NCI-H2081 treated with DMSO at 0.1 percent for 48 hours (cell line): Measurements from ENCODE around the gene DMBX1.

ENCODE experiments used
- DNase-seq: peaks from one replicate; lab custom pipeline; 2025; lab: John Stamatoyannopoulos, UW

Gene DMBX1

DNA sequence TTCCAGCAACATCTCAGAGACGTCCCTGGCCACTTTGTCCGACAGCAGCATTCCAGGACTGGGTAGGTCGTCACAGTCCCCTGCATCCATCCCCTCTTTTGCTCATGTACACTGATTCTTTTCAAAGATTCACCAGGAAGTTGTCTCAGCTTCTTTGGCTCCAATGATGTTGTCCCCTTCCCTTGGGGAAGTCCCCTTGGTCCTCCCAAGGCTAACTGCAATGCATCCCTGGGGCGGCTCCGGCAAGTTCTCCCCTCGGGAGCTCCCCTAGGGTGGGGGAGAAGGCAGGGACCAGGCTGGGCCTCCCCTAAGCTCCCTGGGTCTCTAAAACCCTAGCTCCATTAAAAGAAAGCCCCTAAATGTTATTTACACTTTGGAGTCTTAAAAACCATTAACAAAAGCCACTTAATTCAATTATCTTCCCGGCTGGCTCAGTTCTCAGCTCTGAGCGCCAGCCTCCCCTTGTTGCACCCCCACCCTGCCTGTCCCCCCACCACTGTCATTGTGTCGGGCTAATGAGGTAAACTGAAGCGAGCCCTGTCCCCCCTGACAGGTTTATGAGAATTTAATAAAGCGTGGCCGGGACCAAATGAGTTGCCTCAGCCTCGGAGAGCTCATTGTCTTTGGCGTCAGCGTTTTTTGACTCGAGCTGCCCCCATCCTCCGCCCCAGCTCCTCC is 36.5 kb downstream of the DMBX1 start:
- DNase-seq = no peak

DNA sequence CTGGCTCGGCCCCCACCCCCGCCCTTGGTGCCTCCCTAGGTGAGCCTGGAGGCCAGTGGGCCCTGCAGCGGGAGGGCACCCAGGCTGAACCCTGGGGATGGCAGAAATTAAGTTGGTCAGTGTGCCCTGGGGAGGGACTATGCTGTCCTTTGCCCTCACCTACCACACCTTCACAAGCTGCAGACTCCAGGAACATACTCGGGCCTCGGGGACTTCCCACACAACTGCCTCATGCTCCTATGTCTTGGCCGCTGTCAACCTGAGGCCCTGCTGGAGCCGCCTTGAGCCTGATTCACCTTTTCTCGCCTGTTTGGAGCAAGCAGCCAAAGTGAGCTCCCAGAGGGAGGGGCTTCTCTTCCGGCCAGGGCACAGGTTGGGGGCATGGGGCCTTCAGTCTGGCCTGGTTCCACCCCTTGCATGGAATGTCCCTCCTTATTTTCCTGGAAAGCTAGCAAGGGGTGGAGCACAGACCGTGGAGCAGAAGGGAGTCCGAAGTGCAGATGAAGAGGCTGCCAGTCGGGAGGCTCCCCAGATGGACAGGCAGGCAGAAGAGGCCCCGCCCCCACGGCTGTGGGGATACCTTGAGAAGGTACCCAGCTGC is 37.2 kb downstream of the DMBX1 start:
- no peak for DNase-seq

DNA sequence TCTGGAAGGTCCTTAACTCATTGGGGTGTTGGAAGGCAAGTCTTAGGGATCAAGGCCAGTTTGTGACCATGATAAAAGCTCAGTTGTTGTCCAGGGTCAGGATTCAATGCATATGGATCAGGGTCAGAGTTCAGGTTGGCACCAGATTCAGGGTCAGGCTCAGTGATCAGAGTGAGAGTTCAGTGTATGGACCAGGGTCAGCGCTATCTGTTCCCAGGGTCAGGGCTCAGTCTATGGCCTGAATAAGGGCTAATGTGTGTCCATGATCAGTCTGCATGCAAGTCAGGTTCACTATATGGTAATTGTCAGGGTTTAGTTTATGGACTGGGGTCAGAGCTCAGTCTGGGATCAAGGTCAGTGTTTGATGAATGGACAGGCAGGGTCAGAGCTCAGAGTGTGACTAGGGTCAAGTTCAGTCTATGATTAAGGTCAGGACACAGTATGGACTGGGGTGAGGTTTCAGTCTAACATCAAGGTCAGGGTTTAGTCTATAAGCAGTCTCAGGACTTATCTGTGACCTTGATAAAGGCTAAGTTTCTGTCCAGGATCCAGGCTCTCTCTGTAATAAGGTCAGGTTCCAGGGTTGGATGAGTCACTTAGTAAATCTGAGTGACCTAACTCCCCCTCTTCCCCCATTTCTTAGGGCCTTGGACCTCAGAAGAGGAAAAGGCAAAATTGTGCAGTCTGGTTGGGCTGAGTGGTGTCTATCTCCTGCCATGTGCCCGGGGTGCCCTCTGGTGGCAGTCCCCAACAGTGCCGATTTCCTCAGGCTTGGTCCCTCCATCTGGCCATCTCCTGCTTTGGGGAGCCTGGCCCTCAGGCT is 38.0 kb downstream of the DMBX1 start:
- no peak for DNase-seq

DNA sequence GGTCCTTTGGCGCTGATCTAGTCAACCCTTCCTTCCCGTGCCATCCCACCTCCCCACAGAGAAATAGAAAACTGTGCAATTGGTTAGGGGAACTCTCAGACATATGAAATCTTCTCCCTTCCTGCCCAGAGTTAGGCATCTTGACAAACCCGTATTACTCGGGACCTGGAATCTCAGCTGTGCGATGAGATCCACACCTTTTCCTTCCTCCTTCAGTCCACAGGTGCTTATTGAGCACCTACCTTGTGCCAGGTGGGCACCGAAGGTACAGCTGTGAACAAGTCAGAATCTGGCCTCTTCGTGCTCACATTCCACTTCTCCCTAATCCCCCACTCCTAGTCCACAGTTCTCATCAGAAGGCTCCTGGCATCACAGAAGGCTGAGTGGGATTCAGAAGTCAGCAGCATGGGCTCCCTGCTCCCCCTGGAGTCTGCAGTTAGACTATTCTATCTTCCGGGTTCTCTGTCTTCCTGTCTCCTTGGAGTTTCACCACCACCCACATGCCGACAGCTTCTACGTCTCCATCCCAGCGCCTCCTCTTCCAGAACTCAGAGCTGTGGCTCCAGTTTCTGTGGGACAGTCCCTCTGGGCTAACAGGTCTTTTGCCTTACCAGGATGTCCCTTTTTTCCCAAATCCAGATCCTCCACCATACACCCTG is 38.8 kb downstream of the DMBX1 start:
- no peak for DNase-seq

DNA sequence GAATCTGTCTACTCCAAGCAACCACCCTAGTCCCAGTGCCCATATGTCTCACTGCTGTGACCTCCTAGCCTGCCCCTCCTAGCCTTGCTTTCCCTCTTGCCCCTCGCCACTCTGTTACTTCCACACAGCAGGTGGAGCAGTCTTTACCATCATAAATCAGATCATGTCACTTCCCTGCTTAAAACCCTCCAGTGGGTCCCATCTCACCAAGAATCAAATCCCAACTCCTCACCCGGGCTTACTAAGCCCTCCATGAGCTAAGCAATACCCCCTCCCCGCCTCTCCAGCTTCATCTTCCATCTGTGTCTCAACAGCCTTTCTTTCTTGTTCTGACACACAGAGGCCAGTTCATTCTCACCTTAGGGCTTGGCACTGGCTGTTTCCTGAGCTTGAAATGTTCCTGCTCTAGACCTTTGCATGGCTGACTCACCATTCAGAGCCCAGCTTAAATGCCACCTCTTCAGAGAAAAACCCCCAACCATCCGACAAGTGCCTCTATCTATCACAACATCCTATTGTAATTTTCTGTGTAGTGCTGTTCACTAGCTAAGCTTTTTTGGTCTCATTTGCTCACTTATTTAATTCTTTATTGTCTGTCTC is 39.5 kb downstream of the DMBX1 start:
- DNase-seq = no peak

DNA sequence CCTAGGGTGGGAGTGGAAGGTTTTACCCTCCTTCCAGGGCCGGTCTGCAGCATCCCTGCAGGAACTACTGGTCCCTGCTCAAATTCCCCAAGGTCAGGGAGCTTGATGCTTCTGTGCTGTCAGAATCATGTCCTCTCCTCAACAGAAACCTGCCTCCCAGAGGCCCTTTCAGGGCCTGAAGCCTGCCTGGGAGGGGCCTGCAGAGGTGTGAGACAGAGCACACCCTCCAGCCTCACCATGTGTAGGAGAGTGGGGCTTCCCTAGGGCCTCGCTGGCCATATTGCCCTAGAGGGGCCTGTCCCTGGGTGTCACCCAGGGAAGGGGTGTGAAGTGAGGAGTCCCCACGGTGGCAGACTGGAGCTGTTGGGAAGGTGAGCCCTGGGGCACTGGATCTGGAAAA is 40.7 kb downstream of the DMBX1 start:
- no peak for DNase-seq

DNA sequence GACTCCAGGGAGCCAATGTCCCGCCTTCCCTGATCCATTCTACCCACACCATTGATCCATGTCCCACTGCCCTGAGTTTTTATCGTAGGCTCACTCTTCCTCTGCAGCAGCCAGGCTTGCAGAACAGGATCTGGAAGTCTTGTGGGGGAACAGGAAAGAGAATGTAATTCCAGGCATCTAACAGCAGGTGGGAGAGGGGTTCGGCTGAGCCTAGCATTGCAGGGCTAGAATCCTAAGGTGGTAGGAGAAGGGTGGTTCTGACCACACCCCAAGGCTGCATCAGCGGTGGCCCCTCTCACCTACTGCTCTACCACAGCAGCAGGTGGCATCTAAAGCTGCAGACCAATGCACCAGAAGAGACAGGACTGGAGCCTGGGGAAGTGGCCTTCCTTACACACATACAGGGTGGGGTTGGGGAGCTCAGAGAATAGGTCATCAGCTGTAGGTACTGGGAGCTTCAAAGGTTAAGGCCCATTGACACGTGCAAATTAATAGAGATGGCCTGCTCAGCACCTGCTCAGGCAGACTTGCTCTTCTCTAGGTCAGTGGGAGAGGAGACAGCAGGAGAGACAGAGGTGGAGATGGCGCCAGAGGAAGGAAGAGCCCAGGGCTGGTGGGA is 41.3 kb downstream of the DMBX1 start:
- no peak for DNase-seq

DNA sequence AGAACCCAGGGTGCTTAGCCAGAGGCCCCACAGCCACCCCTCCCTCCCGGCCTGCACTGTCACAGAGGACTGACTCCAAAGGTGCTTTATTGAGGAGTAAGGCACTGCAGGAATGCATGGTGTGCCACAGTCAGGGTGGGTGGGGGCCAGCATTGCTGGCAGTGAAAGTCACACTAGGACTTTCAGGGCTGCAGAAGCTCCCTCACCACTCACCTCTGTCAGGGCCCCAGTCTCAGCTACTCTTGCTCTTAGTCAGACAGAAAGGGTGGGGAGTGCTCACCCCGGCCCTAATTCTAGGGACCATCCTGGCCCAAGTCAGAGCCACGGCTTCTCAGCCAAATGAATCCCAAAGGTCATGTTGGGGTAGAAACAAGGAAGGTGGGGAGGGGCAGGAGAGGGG is 42.5 kb downstream of the DMBX1 start:
- no peak for DNase-seq

DNA sequence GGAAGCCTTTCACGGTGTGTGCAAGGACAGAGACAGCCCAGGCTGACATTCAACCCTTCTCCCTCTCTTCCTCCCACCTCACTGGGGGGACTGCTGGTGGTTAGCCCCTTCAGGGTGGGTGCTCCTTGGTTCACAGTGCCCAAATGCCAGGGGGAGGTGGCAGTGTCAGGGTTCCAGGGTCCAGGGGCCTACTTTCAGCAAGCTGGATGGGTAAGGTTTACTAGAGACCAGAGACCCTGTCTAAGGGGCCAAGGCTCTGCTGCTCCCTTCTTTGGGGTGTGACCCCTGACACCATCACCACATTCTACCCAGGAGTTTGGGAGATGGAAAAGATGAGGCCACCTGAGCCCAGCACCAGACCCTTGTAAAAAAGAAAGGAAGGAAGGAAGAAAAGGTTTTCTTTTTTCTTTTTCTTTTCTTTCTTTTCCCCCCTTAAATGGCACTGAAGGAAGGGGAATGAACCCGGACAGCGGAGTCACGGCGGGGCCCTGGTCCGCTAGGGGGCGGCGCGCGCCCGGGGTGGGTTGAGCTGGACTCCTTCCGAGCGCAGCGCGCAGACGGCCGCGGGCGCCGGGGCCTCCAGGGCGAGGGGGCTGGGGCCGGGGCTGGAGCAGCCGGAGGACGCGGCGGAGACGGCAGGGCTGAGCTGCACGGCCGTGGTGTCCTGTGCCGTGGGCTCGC is 43.0 kb downstream of the DMBX1 start:
- DNase-seq = no peak

DNA sequence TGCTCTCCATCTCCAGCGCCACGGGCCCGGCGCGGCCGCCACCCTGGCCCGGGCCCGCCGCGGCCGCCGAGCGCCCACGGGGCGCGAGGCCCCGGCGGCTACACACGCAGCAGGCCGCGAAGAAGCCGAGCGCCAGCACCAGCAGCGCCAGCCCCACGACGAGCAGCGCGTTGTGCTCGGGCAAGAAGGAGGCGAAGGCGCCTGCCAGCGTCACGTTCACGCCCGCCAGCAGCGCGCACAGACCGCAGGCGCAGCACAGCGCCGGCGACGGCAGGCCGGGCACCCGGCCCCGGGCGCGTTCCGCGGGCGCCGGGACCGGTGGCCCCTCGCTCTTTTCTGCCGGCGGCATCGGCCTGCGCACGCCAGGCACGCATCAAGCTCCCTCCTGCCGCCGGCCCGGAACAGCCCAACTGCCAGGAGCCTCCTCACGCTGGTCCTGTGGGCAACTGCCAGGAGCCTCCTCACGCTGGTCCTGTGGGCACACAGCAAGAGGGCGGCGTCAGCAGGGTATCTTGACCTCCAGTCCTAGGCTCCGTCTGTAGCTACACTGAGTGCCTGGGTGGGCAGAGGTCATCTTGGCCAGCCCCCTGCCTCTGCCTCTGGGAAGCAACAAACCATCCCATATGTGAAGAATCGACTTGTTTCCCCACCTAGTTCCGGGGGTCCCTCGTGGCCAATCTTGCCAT is 43.7 kb downstream of the DMBX1 start:
- DNase-seq = no peak

DNA sequence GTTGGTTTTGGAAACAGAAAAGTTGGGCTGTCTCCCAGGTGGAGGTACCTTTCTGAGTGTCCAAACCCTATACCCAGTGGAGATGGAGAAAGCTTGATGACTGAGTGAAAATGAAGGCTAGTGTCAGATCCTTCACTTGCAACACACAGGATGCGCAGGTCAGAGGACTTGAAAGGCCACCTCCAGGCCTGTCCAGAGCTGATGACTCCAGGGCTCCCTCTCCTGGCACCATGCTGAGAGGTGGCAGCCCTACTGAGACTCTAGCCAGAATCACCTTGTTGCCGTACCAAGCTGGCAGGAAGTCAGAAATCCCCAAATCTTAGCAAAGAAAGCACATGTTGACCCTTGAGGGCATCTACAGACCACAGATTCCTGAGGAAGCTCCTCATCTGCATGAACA is 45.4 kb downstream of the DMBX1 start:
- DNase-seq = no peak

DNA sequence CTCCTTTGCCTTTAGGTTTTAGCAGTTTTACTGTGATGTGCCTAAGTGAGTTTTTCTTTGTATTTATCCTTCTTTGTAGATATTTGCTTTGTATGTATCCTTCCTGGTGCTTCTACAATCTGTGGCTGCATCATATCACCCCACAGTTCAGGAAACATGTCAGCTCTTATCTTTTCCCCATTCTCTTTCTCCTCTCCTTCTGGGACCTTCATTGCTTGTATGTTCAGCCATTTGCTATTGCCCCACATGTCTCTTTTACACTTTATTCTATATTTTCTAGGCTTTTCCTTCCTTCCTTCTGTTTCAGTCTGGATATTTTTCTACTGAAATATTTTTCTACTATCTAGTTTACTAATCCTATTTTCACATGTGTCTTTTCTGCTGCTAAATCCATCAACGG is 46.9 kb downstream of the DMBX1 start:
- no peak for DNase-seq

DNA sequence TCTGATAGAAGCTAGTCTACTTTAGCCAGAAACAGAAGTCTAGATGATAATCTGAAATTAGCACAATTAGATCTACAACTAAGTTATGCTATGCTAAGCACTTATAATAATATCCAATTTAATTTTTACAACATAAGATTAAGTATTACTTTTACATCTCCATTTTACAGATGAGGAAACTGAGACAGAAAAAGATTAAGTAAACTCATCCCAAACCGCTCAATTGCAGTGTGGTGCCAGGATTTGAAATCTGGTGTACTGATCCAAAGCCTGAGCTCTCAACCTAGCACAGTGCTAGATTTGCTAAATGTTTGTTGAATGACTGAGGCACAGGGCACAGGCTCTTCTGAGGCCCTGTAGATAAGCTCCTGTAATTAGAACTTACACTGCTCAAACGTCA is 48.0 kb downstream of the DMBX1 start:
- DNase-seq = no peak

DNA sequence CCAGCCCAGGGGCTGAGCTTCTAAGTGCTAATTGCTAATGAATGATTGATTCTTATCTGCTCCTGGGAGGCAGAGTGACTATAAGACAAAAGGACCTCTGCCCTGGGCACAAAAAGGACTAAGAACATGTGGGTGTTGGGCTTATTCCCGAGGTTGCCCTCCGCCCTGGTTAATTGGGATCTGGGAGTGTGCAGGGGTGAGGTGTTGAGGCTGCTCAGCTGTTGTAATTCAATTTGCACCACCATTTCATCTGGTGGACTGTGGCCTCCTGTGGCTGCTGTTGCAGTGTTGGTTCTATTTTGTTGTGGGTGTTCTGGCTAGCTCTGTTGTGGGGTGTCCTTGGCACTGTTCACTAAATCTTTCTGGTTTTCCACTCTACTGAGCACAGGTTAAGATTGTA is 48.5 kb downstream of the DMBX1 start:
- DNase-seq = no peak
